Gastrocnemius medialis (tissue), 4 donors: ENCODE measurements around the gene URAD.

ENCODE experiments used
- CTCF ChIP-seq, 5 experiments: fragments of 450-650 bp in 3 of 5; fragments of 200-600 bp in 2 of 5; sonication (generic) in 2 of 5; IDR thresholded peaks in 4 of 5; conservative IDR thresholded peaks in 1 of 5; 1 replicate in 4 of 5; 2 replicates in 1 of 5; pipeline ENCODE4 v1.5.1; 2016 to 2019; ENCODE audit warnings: antibody characterized with exemption in 5 of 5, mild to moderate bottlenecking in 3 of 5, moderate library complexity in 3 of 5
- POLR2A ChIP-seq, 2 donors: fragments of 450-650 bp; IDR thresholded peaks; one replicate each; pipeline ENCODE4 v1.6.1; 2017; ENCODE audit warnings: antibody characterized with exemption in 2 of 2, mild to moderate bottlenecking in 2 of 2, moderate library complexity in 2 of 2

- no peak for TF ChIP-seq POLR2A (IDR thresholded peaks at IDR 0.05)
- no peak for TF ChIP-seq CTCF (IDR thresholded peaks at IDR 0.05 in 4 of 5, conservative IDR thresholded peaks at IDR 0.05 in 1 of 5)
Measured at GRCh38 chr13:28014301-28014700, 25.8 kb upstream of the URAD start.
